NCI-H1417 treated with DMSO at 0.1 percent for 48 hours (cell line): ENCODE measurements around the gene GRIK1.
"Not testable (repeated sequence)": the region's sequence is repeated elsewhere in the genome, so short reads cannot be mapped to it uniquely, and the experiment has no call there.

Source experiments
- DNase-seq: peaks from one replicate; lab custom pipeline; 2025; lab: John Stamatoyannopoulos, UW

GRIK1 gene

DNA sequence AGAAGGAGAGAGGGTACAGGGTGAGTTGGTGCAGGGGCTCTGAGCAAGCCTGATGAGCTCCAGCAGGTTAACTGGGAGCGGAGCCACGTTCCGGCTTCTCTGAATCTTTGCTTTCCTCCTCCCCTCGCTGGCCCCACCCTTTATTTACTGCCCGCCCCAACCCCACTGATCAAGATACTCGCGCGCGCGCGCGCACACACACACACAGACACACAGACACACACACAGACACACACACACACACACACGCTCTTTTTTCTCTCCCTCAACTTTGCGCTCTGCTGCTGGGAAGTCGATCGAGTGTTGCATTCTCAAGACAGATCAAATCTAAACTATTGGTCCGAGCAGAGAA lies at the start of gene GRIK1:
GRIK1 (minus strand) TSS at position 73 of the 352 bp plus-strand sequence.
- DNase-seq: no peak

DNA sequence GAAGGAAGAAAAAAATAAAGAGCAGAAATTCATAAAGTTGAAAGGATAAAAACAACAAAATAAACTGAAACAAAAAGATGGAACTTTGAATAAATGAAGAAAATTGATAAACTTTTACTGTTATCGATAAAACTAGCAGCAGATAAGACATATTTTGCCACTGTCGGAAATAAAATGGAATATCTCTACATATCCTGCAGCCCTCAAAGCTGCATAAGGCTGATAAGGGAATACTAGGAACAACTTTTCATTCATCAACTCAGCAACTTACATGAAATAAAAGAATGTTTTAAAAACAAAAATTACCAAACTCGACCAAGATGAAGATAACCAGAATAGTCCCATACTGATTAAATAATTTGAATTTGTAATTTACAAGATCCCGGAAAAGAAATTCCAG lies 48.0 kb upstream of the GRIK1 start:
- no peak for DNase-seq

DNA sequence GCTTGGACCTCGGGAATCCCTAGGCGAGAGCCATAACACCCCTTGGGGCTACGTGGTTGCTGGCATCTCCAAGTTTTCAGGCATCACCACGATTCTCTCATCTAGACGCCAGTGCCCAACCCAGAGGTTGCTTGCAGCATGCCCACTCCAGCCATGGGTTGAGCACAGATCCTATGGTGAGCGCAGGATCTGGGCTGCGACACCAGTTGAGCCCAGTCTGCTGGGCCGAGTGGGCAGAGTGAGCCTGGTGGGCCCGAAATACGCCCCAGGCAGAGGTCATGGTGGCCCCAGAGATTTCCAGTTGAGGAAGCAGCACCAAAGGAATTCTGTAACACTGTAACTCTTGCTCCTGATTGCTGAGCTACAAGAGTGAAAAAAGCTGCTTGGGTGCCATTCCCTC lies 46.1 kb upstream of the GRIK1 start:
- no peak for DNase-seq

DNA sequence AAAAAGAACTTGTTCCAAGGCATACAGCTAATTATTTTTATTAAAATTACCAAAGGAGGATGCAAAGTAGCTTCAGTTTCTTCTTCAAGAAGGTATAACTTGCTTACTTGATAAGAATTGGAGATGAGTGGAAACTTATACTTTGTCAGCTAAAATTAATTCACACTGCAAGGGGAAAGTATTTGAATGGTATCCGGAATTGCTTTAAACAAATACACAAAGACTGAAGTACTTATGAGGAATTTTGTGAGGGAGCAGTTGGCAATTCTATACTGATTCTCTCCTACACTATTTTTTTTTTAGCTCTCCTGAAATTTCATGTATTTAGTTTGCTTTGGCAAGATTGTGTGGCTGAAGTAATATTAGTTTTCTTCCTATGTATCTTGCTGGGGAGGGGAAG lies 39.2 kb upstream of the GRIK1 start:
- no peak for DNase-seq

DNA sequence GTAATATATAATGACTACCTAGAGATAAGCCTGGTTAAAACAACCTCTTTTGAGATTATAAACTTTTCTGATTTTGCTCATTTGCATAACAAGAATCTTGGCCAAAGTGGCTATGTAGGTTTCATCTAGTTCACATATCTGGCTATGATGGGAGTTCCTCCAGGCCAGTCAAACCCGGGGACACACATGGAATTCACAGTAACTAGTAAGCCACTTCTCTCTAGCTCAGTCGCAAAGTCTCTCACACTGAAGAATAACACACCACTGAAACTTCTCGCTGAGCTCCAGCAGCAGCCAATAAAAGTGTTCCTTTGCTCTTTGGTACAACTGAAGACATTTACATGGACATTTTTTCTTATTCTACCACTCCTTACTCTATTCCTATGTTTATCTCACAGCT lies 36.0 kb upstream of the GRIK1 start:
- no peak for DNase-seq

DNA sequence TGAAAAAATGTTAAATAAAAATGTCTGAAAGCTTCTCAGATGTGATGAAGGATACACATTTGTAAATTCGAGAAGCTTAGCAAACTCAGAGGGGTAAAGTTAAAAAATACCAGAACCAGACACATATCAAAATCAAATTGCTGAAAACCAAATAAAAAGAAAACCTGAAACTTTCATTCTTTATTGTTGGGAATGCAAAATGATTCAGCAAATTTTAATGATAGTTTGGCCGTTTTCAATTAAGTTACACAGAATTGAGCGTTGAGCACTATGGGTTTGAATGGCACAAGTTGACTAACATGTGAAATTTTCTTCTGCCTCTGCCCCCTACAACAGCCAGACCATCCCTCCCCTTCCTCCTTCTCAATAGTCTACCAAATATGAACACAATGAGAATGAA lies 33.5 kb upstream of the GRIK1 start:
- DNase-seq: no peak

DNA sequence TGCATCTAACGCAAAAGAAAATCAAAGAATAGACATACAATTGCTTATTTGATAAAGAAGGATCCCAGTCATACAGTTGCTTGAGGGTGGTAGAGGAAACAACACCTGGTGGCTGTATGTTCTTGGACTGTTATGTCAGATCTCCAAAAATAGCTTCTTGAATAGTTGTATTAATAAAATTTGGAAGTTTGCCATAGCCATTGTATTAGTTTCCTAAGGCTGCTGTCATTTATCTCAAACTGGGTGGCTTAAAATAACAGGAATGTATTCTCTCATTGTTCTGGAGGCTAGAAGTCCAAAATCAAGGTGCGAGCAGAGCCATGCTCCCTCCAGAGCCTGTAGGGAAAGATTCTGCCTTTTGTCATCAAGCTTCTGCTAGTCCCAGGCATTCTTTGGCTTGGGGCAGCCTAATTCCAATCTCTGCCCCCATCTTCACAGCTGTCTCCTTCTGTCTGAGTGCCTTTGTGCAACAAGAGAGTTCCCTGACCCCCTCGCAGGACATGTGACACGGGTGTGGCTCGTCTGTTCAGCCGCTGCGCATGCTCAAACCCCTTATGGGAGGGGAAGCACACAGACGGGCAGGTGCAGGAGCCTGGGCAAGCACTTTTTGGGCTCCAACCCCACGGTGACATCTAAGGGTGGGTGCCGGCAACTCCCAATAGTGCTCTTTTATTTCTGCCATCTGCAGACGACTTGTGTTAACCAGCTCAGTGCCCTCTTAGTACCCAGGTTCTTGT lies 21.7 kb upstream of the GRIK1 start:
- DNase-seq: no peak

DNA sequence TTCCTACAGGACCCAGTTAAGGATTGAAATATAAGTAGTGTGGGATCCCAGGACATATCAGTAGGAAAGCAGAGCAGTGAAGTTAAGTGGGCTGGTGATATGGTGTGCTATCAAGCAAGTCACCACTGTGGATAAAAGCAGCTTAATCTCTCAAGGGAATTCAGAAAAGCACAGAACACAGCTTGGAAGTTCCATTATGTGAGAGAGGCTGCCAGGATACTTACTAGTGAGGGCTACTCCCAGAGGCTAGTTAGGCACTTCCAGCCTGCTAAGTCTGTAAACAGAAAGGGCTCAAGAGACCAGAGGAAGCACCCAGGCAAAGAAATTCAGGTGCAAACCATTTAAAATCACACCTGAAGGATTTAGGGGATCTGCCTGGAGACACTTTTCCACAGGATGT lies 18.8 kb upstream of the GRIK1 start:
- no peak for DNase-seq

DNA sequence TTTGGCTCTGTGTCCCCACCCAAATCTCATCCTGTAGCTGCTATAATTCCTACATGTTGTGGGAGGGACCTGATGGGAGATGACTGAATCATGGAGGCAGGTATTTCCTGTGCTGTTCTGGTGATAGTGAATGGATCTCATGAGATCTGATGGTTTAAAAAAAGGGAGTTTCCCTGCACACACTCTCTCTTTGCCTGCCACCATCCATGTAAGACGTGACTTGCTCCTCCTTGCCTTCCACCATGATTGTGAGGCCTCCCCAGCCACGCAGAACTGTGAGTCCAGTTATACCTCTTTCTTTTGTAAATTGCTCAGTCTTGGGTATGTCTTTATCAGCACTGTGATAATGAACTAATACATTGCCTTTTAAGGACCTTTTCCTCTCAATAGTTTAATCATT lies 18.2 kb upstream of the GRIK1 start:
- not testable (repeated sequence) for DNase-seq

DNA sequence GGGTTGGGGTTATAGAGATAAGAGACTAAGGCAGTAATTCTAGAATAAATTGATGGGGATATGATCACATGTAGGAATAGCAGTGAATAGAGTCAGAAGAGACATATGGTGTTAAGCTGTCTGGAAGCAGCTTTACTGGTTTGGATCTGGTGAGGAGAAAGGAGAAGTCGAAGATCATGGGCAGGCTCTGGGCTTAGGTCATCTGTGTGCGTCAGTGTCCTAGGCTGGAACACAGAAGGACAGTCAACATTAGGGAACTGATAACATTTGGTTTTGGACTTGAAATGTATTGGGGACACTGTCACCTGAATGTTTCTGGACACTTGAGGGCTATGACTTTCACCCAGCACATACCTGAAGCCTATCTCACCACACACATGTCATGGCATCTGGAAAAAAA lies 13.9 kb upstream of the GRIK1 start:
- no peak for DNase-seq

DNA sequence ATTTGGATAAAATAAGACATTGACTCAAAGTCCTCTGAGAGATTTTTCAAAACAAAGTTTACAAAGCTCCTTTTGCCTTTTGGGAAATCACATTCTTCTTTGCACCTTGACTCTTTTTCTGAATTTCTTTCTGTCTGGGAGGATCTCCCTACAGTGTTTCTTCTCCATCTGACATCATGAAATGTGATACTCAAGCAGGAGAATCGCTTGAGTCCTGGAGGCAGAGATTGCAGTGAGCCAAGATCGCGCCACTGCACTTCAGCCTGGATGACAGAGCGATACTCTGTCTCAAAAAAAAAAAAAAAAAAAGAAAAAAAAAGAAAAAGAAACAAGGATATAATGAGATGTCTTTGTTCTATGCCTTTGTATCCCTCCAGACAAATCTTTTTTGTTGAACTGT lies 13.3 kb upstream of the GRIK1 start:
- no peak for DNase-seq

DNA sequence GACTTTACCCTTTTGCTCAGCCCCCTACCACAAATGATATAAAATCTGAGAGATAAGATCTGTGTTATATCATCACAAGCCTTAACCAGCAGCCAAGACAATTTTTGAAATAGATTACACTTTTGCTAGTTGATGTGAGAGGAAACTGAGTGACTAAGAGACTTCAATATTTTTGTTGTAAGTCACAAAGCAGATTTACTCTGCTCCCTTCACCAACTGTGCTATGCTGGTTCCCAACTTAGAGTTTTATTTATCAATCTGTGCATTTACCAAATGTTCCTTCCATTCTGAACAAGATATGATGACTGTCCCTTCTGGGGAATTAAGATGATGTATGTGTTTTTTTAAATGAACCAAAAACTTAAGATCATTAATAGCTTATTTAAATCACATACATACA lies 12.1 kb upstream of the GRIK1 start:
- no peak for DNase-seq

DNA sequence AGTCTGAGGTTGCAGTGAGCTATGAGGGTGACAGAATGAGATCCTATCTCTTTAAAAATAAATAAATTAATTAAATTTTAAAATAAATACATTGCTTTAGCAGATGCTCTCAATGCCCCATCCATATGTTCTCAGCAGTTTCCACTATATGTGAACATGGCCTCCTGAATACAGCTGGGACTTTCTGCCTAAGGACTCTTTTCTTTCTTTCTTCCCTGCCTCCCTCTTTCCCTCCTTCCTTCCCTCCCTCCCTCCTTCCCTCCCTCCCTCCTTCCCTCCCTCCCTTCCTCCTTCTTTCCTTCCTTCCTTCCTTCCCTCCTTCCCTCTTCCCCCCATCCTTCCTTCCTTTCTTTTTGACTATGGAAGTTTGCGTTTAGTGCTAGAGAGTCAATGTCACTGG lies 10.2 kb upstream of the GRIK1 start:
- no peak for DNase-seq

DNA sequence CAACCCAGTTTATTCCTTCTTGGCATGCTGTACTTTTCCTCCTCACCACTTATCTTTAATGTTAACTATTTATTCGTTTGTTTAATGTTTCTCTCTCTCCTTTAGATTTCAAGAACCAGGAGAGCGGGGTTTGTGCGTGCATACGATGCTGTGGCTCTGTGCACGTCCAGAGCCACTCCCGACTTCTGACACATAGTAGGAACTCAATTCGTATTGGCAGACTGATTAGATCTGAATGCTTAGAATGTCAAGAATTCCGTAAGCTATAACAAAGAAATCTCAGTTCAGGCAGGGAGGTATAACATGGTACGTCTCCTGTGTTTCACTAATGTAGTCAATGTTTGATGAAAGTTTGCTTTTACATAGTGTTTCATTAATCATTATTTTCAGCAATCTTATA lies 7.3 kb upstream of the GRIK1 start:
- no peak for DNase-seq

DNA sequence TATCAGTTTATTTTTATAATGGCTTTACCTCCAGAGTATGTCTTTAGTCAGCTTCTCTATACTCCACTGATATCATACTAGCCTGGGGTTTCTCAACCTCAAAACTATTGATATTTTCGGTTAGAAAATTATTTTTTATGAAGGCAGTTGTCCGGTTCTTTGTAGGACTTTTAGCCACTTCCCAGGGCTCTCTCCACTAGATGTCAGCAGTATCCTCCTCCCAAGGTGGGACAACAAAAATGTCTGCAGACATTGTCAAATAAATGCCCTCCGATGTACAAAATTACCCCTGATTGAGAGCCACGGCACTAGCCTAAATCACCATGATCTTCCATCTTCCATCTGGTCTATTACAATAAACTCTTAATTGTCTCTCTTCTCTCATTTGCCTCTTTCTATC lies 4.1 kb upstream of the GRIK1 start:
- DNase-seq: no peak

DNA sequence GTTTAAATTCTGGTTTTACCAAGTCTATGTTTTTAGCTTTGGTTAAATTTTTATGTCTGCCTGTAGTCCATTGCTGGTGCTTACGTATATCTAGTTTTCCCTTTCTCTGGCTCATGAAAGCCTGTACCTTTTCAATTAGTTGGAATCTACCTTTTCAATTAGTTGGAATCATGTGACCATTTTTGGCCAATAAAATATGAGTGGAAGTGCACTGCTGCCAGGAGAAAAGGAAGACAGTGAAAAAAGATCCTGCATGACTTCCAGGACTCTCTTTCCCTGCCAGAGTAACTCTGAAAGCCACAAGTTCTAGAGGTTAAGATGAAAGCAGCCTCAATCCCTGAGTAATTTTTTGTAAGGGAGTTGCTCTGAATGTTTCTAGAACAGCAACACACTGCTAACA lies 2.2 kb upstream of the GRIK1 start:
- no peak for DNase-seq

DNA sequence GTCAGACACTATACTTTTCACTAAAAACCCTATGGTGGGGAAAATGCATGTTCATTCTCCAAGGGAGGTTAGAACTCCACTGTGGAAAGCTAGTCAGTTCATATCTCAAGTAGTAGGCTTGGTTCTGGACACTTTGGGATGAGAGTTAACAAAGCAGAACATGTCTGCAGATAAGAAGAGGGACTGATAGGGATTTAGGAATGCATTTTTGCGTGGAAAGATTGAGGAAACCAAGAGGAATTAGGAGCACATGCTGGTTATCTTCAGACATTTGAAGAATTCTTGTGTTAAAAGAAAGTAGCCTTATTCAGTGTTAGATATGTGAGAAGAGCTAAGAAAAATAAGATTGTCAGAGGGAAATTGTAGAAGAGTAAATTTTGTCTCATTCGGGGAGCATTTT lies 1.2 kb upstream of the GRIK1 start:
- DNase-seq: no peak

DNA sequence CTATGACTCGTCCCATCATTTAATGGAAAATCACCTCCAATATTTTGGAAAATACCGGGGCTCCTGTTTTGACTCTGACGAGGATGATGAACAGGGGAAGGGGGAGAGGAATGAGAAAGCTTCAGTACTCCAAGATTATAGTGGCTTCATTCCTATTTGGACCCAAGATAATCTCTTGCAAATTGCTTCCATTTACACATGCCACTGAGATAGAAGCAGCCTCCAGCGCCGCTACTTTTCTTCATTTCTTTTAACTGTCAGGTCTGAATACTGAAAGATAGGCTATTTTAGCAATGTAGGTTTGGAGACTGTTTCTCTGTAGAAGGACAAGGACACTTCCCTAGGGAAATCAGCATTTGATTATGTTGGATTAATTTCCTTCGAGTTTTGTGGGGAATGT lies 565 bp upstream of the GRIK1 start:
- no peak for DNase-seq

DNA sequence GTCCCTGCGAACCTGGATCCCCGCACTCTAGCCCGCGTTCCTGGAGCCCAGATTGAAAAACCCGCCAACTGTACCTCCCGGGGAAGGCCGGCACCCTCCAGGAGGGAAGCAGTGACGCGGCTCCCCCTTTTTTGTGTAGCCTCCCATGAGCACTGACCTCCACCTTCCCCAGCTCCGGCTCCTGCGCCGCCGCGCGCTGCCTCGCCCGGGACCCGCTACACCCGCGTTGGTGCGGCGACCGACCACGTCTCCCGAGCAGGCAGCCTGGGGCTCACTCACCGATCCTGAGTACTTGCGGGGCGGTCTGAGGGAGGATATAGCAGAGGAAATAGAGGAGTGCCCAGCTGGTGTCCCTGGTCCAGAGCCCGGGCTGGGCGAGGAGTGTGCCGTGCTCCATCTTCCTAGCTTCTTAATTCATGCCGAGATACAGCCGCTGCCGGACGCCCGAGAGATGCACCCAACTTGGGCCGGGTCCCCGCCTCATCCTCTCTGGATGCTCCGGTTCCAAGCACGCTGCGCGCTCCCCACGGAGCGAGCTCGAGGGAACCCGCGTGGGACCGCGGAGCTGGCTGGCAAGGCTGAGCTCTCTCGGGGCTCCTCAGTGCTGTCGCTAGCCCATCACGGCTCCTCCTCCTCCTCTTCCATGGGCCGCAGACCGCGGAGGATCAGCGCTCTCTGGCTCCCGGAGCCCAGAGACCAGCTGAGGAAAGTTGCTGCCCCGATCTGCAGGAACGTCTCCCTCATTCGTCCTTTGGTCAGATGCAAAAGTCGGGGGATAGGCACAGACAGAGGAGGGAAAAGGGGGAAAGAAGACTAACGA lies 482 bp downstream of the GRIK1 start:
- DNase-seq: no peak

DNA sequence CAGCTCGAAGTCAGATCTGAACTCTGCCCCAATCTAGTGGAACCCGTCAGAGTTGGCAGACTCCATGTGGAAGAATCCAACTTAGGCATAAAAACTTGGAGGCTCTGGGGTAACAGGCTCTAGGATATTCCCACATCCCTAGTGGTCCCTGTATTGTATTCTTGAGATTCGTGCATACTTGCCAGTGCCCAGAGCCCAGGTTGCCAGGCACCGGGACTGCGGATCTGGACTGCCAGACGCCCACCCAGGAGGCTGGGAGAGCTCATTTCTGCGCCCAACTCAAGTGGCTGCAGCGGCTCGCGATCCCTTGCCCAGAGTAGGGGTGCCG lies 1.1 kb downstream of the GRIK1 start:
- DNase-seq: no peak

DNA sequence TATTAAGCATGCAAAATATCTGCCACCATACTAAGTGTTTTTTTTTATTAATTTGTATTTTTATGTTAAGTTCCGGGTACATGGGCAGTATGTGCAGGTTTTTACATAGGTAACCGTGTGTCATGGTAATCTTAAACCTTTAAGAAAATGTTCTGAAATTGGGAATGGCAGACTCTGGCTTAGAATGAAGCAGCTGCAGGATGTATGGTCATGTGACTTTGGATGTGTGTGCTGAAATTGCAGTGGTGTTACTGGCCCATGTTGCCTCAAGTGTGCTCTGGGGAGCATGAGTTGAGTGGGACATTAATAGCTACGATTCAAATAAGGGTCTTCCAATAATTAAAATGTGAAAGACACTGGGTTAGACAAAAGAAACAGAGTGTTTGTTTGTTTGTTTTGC lies 6.7 kb downstream of the GRIK1 start:
- no peak for DNase-seq

DNA sequence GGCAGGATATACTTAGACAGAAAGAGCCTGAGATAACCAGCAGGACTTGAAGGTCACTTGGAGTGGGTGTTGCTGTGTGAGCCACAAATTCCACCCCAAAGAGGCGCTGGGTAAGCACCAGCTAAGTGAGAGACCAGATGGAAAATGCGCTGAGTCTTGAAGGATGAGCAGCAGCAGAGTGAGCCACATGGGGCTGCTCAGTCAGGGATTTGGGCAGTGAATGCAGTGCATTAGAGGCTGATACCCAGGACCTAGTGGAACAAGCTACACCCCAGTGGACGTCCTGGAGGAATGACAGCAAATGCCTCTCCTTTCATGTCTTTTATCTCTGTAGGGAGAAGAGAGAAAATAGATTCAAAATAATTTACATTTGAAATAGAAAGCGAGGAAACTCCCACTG lies 11.3 kb downstream of the GRIK1 start:
- DNase-seq: no peak

DNA sequence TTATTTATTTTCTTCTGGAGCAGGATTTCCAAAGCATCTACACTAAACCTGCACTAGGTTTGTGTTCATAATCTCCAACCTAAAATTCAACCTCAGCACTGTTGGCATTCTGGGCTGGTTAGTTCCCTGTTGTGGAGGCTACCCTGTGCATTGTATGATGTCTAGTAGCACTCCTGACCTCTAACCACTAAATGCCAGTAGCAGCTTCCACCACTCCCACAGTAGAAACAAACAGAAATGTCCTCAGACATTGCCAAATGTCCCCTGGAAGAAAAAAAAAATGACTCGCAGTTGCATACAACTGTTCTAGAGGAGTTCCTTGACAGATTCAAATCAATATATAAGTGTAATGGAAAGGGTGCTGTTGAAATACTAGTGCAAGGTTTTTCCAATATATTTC lies 18.9 kb downstream of the GRIK1 start:
- no peak for DNase-seq

DNA sequence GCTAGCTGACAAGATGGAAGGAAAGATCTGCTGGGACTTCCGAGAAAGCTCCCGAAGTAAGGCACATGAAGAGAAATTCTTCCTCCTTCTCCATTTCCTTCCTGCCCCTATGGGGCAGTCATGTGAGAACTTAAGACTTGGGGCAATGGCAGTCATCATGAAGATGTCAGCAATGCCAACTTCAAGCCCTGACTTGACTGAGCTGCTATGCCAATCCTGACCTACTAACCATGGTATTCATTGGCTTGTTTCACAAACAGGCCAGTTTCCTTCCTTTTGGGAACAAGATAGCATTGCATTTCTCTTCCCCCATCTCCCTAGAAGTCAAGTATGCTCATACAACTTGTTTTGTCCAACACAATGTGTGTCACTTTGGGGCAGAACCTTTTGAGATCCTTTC lies 25.5 kb downstream of the GRIK1 start:
- no peak for DNase-seq
